NCI-H510A (cell line): Measurements from ENCODE around the gene MYO7A.
"Not testable (repeated sequence)": the region's sequence is repeated elsewhere in the genome, so short reads cannot be mapped to it uniquely, and the experiment has no call there.

Experiments
- DNase-seq: peaks from one replicate; lab custom pipeline; 2025; lab: John Stamatoyannopoulos, UW

The MYO7A gene

DNA sequence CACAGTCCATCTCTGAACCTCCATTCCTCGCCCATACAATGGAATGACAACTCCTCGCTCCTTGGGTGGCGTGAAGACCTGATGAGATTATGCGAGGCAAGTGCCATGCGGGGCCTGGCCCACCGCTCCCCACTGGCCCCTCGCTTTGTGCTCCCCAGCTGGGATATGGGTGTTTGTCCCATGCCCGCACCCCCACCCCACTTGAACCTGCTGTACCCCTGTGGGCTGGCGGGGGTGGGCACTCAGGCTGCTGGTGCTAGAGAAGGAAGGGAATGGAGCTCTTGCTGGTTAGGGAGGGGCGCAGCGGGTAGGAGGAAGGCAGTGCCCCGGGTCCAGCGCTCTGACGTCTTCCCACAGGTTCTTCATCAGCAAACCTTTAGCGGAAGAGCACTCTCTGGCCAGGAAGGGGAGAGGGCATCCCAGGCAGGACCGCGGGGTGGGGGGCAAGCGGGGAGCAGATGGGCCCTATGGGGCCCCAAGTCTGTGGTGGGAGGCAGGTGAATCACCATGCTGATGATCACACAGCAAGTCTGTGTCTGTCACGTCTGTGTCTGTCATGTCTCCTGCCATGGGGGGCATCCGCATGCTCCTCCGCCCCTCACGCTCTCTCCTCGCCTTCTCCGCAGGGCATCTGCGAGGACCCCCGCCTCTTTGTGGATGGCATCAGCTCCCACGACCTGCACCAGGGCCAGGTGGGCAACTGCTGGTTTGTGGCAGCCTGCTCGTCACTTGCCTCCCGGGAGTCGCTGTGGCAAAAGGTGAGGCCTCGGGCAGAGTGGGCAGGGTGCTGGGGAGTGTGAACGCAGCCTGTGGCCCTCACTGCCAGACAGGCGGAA is 34.8 kb upstream of the MYO7A start:
- DNase-seq = no peak

DNA sequence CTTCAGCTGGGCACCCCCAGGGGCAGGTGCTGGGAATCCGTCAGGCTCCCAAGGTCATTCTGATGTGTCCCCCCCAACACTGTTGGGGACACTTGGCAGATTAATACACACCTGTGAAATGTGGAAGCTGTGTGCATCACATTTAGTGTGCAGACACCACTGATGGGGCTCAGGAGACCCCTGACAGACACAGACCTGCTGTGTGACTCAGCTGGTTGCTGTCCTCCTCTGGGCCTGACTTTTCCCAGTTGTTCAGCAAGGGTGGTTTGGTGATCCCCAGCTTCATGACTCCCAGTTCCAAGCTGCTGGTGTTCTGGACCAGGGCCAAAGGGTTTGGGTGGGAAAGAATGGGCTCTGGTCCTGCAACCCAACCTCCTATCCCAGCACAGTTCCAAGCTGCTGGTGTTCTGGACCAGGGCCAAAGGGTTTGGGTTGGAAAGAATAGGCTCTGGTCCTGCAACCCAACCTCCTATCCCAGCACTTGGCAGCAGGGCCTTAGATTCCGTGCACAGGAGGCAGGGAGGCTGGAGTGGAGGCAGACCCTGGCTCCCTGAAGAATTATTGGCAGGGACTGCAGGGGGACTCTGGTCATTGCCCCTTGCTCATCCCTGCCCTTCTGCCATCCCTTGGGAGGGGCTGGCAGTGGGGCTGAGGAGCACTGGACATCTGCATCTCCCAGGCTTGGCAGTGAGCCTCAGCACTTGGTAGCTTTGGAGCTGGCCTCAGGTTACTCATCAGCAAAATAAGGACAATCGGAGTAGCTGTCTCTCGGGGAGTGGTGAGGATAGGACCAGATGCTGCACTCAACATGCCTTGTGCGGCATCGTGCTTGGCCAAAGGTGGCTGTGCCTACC is 33.8 kb upstream of the MYO7A start:
- DNase-seq = no peak

DNA sequence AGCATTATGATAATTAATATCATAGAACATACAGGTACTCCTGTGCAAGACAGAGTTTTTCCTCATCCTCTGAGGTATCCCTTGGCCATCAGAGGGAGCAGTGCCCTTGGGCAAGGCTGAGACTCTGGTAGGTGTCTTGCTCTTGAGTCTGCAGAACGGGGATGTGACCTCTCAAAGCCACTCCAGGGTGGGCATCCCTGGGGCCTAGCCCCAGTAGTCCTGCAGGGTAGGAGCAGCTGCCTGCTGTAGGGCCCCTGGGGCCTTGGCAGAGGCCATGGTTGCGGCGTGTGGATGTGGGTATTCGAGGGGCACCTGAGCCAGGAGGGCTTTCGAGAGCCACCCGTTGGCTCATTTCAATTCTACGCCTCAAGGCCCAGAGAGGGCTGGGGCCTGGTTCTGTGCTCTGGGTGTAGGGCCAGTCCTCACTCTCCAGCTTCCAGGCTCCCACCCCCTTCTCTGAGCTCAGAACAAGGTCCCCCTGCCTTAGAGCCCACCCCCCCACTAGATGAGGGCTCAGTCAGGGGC is 33.1 kb upstream of the MYO7A start:
- no peak for DNase-seq

DNA sequence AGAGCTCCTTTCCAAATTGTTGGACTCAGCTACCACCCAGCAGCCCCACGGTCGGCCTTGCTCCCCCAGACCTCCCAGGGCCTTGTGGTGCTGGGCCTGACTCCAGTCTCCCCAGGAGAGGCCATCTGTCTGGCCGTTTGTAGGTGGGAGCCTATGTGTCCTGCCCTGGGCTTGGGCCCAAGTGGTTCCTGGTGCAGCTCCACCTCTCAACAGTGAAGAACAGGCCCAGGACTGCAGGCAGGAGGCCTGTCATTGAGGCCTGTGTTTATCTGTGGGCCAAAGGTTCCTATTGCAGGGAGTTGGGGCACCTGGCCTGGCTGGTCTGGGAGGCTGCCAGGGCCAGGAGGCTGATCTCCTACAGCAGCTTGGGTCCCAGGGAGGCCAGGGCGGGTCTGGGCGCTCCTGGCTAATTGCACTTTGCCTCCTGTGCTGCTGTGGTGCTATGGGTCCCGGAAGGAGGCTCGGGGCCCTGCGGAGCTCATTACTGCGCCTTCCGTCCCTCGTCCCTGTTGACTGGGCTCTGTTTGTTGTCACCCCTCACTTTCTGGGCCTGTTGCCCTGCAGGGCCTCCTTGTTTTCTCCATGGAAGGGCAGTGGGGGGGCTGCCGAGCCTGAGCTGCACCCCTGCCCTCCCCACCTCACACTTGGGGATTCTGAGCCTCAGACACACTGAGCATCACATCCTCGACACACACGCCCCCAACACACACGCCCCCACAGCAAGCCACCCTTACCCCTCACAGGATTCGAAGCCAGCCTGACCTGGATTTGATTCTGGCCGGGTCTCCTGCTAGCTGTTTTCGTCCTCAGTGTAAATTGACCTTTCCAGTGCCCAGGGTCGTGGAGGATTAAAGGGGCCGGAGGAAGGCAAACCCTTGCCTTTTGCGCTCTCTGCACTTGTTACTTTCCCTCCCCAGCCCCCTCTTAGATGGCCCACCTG is 32.2 kb upstream of the MYO7A start:
- DNase-seq = no peak

DNA sequence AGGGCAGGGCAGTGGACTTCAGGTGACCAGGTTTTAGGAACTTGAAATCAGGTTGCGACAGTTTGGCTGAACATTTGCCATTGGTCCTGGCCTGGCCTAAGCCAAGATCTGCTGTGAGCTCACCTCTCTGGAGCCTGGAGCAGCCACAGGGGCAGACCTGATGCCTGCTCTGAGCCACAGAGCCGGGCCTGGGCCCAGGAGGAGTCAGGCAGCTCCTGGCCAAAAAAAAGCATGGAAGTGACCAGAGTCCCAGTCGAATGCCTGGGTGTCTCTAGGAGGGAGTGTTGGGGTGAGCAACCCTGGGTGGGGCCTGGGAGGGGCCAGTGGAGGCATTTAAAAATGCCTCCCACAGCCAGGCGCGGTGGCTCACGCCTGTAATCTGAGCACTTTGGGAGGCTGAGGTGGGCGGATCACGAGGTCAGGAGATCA is 31.4 kb upstream of the MYO7A start:
- DNase-seq = no peak

DNA sequence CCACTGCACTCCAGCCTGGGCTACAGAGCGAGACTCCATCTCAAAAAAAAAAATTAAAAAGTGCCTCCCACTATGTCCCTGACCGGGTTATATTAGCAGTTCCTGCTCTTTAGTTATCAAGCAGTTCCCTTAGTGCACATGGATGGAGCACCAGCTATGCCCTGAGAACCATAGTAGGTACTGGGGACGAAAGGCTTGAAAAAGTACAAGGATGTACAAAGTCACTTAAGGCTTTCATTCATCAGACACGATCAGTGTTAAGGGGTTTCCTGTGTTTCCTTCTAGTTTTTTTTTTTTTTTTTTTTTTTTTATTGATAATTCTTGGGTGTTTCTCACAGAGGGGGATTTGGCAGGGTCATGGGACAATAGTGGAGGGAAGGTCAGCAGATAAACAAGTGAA is 30.9 kb upstream of the MYO7A start:
- DNase-seq = not testable (repeated sequence)

DNA sequence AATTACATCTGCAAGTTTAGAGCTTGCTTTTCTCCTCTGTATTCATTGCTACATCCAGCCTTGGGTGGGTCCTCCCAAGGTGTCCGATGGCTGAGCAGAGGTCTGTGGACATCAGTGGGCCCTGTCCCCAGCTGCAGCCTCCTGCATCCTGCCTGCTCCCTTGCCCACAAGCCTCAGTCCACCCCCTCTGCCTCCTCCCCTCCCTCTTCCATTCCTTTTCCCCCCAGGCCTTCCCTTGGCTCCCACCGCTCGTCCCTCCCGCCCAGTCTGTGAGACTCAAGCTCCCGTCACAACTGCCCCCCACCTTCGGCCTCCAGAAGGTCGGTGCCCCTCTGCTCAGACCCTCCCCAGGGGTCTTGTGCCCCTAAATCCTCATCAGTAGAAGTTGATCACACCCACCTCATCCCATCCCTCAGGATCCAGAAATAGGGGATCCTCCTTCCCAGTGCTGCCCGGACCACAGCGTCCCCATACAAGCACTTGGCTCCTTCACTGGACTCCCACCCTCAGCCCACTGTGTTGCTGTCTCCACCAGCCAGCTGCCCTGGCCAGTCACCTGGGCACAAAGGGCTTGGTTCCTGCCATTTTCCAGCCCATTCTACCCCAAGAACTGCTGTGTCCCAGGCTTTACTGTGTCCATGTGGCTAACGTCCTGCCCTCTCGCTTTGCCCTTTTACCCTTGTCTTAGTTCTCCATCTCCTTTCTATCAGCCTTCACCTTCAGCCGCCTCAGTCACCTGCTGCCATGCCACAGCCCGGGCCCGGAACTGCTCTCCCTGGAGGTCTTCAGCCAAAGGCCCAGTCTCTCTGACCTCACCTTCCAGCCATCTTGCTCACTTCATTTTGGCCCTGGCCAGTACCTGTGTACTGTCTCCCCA is 27.6 kb upstream of the MYO7A start:
- DNase-seq = no peak

DNA sequence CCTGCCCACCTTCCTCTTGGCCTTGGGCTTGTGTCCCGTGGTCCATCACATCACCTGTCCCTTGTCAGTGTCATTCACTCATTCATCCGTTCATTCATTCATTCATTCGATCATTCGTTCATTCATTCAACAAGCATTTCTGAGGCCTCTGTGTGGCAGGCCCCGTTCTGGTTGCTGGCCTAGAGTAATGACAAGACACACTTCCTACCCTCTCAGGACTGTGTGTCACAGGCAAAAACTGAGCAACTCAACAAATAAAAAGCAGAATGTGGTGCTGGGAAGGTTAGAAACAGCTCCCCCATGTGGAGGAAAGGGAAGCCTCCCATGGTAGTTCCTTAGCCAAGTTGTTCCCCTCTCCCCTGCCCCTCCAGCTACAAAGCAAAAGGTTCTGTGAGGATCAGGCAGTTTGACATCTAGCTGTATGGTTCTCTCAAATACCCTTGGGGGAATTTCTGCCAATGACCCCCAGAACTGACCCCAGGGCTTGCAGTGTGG is 27.0 kb upstream of the MYO7A start:
- DNase-seq = no peak

DNA sequence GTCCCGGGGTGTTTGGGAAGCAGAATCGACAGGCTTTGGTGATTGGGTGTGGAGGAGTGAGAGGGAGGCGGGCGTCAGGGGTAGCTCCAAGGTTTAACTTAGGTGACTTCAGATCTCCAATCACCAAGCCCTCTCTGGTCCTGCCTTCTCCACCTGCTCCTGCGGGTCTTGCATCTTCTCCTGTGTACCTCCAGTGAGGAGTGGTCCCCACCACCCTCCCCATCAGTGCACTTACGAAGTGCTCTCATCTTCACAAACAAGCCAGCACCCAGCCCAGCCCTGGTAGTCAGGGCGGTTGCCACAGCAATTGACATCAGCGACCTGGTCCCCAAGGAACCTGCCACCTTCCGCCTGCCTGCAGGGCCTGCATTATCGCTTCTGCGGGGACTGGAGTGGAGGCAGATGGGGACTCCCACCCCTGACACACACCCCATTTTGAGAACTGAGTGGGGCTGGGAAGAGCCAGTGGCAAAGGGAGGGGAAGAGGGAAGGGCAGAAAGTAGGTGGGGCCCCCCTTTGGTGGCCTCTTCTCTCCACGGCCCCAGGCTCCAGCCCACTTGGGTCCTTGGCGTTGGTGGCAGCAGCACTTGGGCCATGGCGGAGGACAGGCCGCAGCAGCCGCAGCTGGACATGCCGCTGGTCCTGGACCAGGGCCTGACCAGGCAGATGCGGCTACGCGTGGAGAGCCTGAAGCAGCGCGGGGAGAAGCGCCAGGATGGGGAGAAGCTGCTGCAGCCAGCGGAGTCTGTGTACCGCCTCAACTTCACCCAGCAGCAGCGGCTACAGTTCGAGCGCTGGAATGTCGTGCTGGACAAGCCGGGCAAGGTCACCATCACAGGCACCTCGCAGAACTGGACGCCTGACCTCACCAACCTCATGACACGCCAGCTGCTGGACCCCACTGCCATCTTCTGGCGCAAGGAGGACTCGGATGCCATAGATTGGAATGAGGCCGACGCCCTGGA is 25.5 kb upstream of the MYO7A start, which contains the start of gene OMP:
Gene OMP (plus strand): TSS at position 595 of the 965 bp plus-strand sequence. CDS start 0 bp downstream, at position 595.
- DNase-seq = no peak

DNA sequence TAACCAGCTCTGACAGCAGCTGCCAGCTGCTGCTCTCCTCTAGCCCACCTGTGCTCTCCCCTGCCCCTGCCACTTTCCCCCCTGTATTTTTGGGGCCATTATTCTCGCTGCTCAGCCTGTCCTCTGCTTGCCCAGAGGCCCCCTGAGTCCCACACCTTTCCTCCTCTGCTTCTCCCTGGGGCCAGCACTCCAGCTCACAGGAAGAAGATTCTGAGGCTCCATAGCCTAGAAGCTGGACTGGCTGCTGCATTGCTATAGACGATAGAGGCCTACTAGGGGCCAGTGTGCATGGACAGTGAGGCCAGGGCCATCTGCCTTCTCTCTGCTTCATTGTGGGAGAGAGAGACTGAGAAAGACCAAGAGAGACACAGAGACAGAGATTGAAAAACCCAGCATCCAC is 24.7 kb upstream of the MYO7A start:
- no peak for DNase-seq

DNA sequence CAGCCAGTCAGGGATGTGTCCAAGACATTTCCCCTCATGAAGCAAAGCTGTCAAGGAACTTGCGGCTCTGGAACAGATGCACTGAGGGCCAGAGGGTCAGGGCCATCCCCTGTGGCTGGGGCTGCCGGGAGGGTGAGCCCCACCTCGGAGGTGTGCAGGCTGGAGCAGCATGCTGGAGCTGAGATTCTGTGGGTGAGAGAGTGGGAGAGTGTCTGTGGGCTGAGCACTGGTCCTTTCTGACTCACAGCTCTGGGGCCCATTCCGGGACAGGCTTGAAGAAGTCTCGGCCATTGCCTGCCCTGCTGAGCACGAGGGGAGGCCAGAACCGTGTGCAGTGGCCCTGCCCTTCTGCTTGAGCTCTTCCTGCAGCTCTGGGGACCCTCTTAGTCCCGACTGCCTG is 23.3 kb upstream of the MYO7A start:
- DNase-seq = no peak

DNA sequence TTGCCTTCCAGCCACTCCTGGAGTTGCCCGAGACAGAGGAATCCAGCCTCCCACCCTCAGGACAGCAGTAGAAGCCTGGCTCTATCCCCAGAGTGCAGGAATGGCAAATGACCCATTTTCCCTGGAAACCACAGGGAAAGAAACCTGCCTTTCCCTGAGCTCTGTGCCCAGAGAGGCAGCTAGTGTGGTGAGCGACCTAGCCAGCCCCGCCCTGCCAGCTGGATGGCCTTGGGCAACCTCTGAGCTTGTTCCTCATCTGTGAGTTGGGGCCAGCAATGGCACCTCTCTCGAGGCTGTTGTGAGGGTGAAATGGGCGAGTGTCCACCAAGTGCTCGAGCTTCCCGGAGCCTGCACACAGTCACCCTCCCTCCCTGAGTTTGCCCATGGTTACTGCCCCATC is 21.7 kb upstream of the MYO7A start:
- no peak for DNase-seq

DNA sequence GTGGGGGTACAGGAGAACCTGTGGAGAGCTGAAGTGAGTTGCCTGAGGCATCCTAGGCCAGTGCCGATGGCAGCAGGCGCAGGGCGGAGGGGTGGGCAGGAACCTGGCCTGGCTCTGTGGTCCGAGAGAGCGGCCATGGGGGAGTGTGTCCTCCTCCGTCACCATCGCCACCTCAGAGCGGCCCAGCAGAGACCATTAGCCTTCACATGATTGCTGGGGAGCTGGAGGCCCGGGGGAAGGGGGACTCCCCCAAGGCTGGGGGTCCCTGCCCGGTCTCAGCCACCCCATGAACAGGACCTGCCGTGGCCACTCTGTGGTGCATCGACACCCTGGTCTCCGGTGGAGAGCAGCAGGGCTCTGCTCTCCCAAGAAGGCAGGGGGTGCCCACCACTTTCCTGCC is 21.3 kb upstream of the MYO7A start:
- no peak for DNase-seq

DNA sequence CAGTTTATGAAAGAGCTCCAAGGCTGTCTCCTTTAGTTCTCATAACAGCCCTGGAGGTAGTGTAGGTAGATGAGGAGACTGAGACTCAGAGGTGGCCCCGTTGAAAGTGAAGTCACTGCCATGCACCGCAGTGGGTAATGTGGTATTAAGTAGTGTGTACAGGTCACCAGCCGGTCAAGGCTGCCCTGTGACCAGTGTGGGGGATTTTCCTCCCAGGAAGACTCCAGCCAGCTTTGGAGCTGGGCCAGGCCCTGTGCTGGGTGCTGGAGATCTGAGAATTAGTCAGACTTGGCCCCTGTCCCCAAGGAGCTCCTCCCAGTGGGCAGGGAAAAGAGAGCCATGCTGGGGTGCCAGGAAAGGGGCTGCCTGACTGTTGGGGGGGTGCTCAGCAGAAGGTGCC is 20.1 kb upstream of the MYO7A start:
- DNase-seq = no peak

DNA sequence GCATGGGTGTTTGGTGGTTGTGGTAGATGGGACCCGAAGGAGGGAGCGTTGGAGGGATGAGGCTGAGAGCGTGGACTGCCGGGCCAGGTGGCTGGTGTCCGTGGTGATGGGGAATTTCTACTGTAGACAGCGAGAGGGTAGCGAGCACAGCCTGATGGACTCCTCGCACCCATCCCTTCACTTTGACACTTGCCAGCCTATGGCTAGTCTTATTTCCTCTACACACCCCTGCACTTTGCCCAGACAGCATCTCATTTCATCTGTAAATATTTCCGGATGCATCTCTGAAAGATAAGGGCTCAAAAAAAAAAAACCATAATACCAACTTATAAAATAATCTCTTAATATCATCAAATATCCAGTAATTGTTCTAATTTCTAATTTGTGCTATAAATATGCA is 19.6 kb upstream of the MYO7A start:
- DNase-seq = no peak

DNA sequence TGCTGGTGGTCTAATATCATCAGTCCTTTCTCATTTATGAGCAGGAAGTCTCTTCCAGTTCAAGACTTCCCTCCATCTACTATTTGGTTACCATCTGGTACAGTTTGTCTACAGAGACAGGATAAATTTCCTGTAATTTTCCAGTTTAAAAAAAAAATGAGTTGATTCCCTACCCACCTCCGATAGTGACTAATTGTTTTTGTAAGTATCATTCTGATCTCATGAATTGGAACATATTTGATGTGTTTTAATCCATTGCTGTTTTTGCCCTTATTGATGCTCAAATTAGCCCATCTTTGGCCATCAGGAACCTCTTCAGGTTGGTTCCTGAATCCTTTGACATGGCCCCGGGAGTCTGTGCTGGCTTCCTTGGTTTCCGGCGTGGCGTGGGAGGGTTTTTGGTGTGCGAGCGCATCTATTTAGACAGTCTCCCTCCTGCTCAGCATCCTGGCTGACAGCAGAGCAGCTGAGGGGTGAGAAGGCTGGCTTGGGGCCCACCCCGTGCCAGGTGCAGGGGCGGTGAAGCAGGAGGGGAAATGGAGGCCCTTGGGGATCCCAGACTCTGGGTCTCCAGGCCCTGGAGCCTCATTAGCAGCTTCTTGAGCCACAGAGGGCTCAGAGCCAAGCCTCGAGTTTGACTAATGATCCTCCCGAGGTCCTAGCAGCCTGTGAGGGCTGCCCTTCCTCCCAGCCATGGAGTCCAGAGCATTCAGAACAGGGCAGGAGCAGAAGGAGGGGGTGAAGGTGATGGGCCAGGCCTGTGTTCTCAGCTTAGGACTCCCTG is 18.6 kb upstream of the MYO7A start:
- no peak for DNase-seq

DNA sequence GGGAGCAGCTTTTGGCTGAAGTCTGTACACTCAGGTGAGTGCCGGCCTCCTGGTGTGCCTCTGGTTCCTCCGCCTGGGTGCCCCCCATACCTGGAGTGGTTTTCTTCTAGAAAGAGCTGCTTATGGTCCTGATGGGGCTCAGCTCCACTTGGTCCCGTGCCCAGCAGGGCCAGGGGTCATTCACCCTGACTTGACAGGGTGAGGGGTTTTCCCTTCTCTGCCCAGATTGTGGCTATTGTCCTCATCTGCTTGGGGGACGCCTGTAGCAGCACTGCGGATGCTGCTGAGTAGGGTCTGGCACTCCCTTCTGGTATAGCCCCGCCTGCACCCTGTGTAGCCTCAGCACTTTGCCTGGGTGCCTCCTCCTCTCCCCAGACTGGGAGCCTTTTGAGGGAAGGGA is 17.2 kb upstream of the MYO7A start:
- no peak for DNase-seq

DNA sequence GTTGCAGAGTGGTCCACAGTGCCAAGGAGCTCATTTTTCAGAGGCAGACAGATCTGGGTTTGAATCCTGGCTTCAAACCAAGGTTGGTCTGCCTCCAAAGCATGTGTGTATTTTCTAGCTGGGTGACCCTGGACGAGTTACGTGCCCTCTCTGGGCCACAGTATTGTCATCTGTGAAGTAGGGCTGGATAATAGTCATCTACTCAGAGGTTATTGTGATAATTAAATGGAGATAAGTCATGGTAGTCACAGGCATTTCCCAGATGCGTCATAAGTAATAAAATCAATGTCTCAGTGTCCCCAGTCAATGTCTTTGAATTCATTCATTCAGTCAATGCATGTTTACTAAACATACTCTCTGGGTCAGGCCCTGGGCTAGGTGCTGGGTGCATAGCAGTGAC is 16.8 kb upstream of the MYO7A start:
- no peak for DNase-seq

DNA sequence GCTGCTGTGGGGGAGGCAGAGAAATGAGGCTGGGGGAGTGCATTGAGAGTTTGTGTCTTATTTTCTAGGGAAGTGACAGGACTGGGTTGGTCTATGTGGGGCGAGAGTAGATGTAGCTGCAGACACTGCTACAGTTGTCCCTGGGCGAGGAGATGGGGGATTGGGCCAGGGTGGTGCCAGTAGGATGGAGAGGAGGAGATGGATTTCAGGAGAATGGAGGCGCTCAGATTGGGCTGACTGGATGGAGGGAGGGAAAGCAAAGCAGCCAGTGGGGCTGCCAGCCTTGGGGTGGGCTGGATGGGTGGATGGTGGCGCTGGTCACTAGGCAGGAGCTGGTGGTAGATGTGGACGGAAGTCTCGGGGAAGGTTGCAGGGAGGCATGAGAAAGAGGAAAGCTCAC is 16.1 kb upstream of the MYO7A start:
- DNase-seq = no peak
